Left lung (tissue), 10 donors: ENCODE measurements around the gene GLYR1. TPM values are rescaled to one million over a fixed set of nuclear protein-coding genes. Genes with fewer than 3 reads are reported as not detected.

Experiments used
- ATAC-seq: fragments of 200-7000 bp; cut with Tn5 transposase; one replicate; pipeline ENCODE4 v1.9.1; 2020; ENCODE audit warnings: moderate library complexity
- DNase-seq, 4 donors: peaks; one replicate each; pipeline ENCODE4 v3.0.0-alpha.2; 2013 to 2020
- H3K27ac ChIP-seq, 2 donors: fragments of 200-600 bp; sonication (generic) in 1 of 2; one replicate each; pipeline versions ENCODE4 v1.5.0 to v1.8.0; 2020 to 2021
- H3K27me3 ChIP-seq, 2 donors: fragments of 200-600 bp; sonication (generic) in 1 of 2; one replicate each; pipeline versions ENCODE4 v1.5.0 to v1.8.0; 2020 to 2021
- H3K36me3 ChIP-seq, 2 donors: fragments of 200-600 bp; sonication (generic) in 1 of 2; one replicate each; pipeline versions ENCODE4 v1.5.0 to v1.8.0; 2020 to 2021
- H3K4me1 ChIP-seq, 2 donors: fragments of 200-600 bp; one replicate each; pipeline ENCODE4 v1.8.0; 2021
- H3K4me3 ChIP-seq, 2 donors: fragments of 200-600 bp; sonication (generic) in 1 of 2; one replicate each; pipeline versions ENCODE4 v1.5.0 to v1.8.0; 2020 to 2021; ENCODE audit warnings: mild to moderate bottlenecking in 1 of 2
- H3K9me3 ChIP-seq, 2 donors: fragments of 200-600 bp; sonication (generic) in 1 of 2; one replicate each; pipeline versions ENCODE4 v1.5.0 to v1.8.0; 2020 to 2021
- CTCF ChIP-seq, 2 donors: fragments of 200-600 bp; sonication (generic) in 1 of 2; IDR thresholded peaks; one replicate each; pipeline versions ENCODE4 v1.5.0 to v1.8.0; 2021; ENCODE audit warnings: antibody characterized with exemption in 2 of 2
- intact Hi-C, 2 donors: fragments of 100-400 bp; cut with DNase I; formaldehyde crosslinking; loops; one replicate each; pipeline versions ENCODE4 v1.11.2 to v1.14.2; 2022
- polyA plus RNA-seq, 6 donors: library from polyadenylated mRNA; unstranded; fragments of 120-200 nt; gene quantifications; one replicate each; pipeline ENCODE4 v1.2.1, GENCODE V29; 2013; ENCODE audit not compliant: insufficient read length in 6 of 6
- total RNA-seq, 2 donors: library from RNA; stranded (reverse); fragmentation: NEBNext Ultra II Directional; extraction: Animal tissue kit (Norgen Biotek cat#: 25700); gene quantifications; one replicate each; pipeline ENCODE4 v1.2.1, GENCODE V29; 2021
- donor health status: DM: no; HTN: yes; CAD: no.
- donor health status: DM: no; HTN: no; CAD: no.

Gene GLYR1
- total and polyA plus RNA-seq, 8 donors: 65.2 to 128 (median 113) TPM

GRCh38 chr16:4883501-4883900 lies 36.4 kb upstream of the GLYR1 start:
- Histone ChIP-seq H3K36me3 (peaks cover 0 to 99% of the 10 kb centered on the region in 2 donors), H3K4me1 (no peaks in the 10 kb centered on the region), H3K27me3 (no peaks in the 10 kb centered on the region), H3K4me3 (no peak overlapping the region), H3K9me3 (no peaks in the 10 kb centered on the region), H3K27ac (peak overlapping the region in 1 of 2 donors; percentile 16)
- DNase-seq (no peak), ATAC-seq (no peak)
- no peak for TF ChIP-seq CTCF (IDR thresholded peaks at IDR 0.05)
- intact Hi-C loops: no loop called here

- H3K27me3 ChIP-seq: no peaks in the 10 kb centered on the region
- H3K4me3 ChIP-seq: no peak overlapping the region
- intact Hi-C loops: no loop called here
- no peaks in the 10 kb centered on the region for H3K4me1 ChIP-seq
- peak overlapping the region in 1 of 2 donors; percentile 16 for H3K27ac ChIP-seq
- peaks cover 0 to 100% of the 10 kb centered on the region in 2 donors for H3K36me3 ChIP-seq
- H3K9me3 ChIP-seq: no peaks in the 10 kb centered on the region
- ATAC-seq: peak; percentile 85
- DNase-seq: peak in 1 of 4 donors; percentile 68
- TF ChIP-seq CTCF (IDR thresholded peaks at IDR 0.05): no peak
Observed at GRCh38 chr16:4882633-4883285, 35.7 kb upstream of the GLYR1 start.

GRCh38 chr16:4882000-4882632 lies 35.0 kb upstream of the GLYR1 start:
- intact Hi-C loops: no loop called here
- H3K9me3 ChIP-seq: no peaks in the 10 kb centered on the region
- peak overlapping the region; percentile 16 to 27 for H3K27ac ChIP-seq
- no peak for DNase-seq
- peak; percentile 15 for ATAC-seq
- no peaks in the 10 kb centered on the region for H3K4me1 ChIP-seq
- no peak for TF ChIP-seq CTCF (IDR thresholded peaks at IDR 0.05)
- peaks cover 0 to 100% of the 10 kb centered on the region in 2 donors for H3K36me3 ChIP-seq
- no peaks in the 10 kb centered on the region for H3K27me3 ChIP-seq
- no peak overlapping the region for H3K4me3 ChIP-seq

- Histone ChIP-seq H3K36me3 (peaks cover 0 to 100% of the 10 kb centered on the region in 2 donors), H3K4me1 (no peaks in the 10 kb centered on the region), H3K27me3 (no peaks in the 10 kb centered on the region), H3K9me3 (no peaks in the 10 kb centered on the region), H3K4me3 (no peak overlapping the region), H3K27ac (no peak overlapping the region)
- no peak for ATAC-seq
- no peak for DNase-seq
- TF ChIP-seq CTCF (IDR thresholded peaks at IDR 0.05): no peak
- intact Hi-C loops: no loop called here
Observed at GRCh38 chr16:4880006-4880580, 33.0 kb upstream of the GLYR1 start.

- no peak for TF ChIP-seq CTCF (IDR thresholded peaks at IDR 0.05)
- H3K4me1 ChIP-seq: no peaks in the 10 kb centered on the region
- intact Hi-C loops: no loop called here
- no peak overlapping the region for H3K27ac ChIP-seq
- H3K36me3 ChIP-seq: peaks cover 0 to 100% of the 10 kb centered on the region in 2 donors
- DNase-seq (no peak), ATAC-seq (no peak)
- H3K9me3 ChIP-seq: no peaks in the 10 kb centered on the region
- H3K27me3 ChIP-seq: no peaks in the 10 kb centered on the region
- no peak overlapping the region for H3K4me3 ChIP-seq
Observed at GRCh38 chr16:4879049-4879448, 32.0 kb upstream of the GLYR1 start.
